COR-L47 (cell line): ENCODE results near the gene GCH1.

Experiments used
- DNase-seq: peaks from one replicate; lab custom pipeline; 2025; lab: John Stamatoyannopoulos, UW

Gene GCH1

GRCh38 chr14:54866588-54866987 is 36.0 kb downstream of the GCH1 start:
- no peak for DNase-seq

GRCh38 chr14:54864526-54864925 is 38.1 kb downstream of the GCH1 start:
- no peak for DNase-seq

- DNase-seq, result no peak
Observed at GRCh38 chr14:54857830-54858269, 44.8 kb downstream of the GCH1 start.

- no peak for DNase-seq
Observed at GRCh38 chr14:54856152-54856551, 46.5 kb downstream of the GCH1 start.

- peak; percentile 10 for DNase-seq
Observed at GRCh38 chr14:54854181-54854580, 48.4 kb downstream of the GCH1 start.

GRCh38 chr14:54853339-54853738 is 49.3 kb downstream of the GCH1 start:
- no peak for DNase-seq

GRCh38 chr14:54852215-54852614 is 50.4 kb downstream of the GCH1 start:
- DNase-seq, result no peak

- no peak for DNase-seq
Observed at GRCh38 chr14:54848910-54849309, 53.7 kb downstream of the GCH1 start.

- no peak for DNase-seq
Observed at GRCh38 chr14:54845641-54846040, 57.0 kb downstream of the GCH1 start.

- DNase-seq, result no peak
Observed at GRCh38 chr14:54844479-54844878, 58.1 kb downstream of the GCH1 start.

GRCh38 chr14:54840798-54841197 is 61.8 kb downstream of the GCH1 start:
- DNase-seq, result no peak

GRCh38 chr14:54840336-54840735 is 62.3 kb downstream of the GCH1 start:
- DNase-seq, result no peak

- no peak for DNase-seq
Observed at GRCh38 chr14:54839701-54840119, 62.9 kb downstream of the GCH1 start.

GRCh38 chr14:54838931-54839512 is 63.6 kb downstream of the GCH1 start:
- no peak for DNase-seq

- no peak for DNase-seq
Observed at GRCh38 chr14:54837508-54838149, 65.0 kb downstream of the GCH1 start.

- DNase-seq, result no peak
Observed at GRCh38 chr14:54836231-54836630, 66.4 kb downstream of the GCH1 start.

- DNase-seq, result no peak
Observed at GRCh38 chr14:54834727-54835126, 67.9 kb downstream of the GCH1 start.

- no peak for DNase-seq
Observed at GRCh38 chr14:54834081-54834480, 68.5 kb downstream of the GCH1 start.

GRCh38 chr14:54830650-54831049 is 72.0 kb downstream of the GCH1 start:
- DNase-seq, result no peak

GRCh38 chr14:54829486-54830224 is 73.0 kb downstream of the GCH1 start:
- DNase-seq, result no peak

GRCh38 chr14:54828037-54828436 is 74.6 kb downstream of the GCH1 start:
- DNase-seq, result no peak

GRCh38 chr14:54823757-54824549 is 78.7 kb downstream of the GCH1 start:
- no peak for DNase-seq
